Stomach (tissue), 9 donors: Measurements from ENCODE around the gene TTC39B. TPM values are rescaled to one million over a fixed set of nuclear protein-coding genes. Genes with fewer than 3 reads are reported as not detected.
A peak's percentile ranks its signal among the peaks of the same experiment; 100 is the strongest.

Experiments used
- DNase-seq, 2 donors: peaks; one replicate each; pipeline versions ENCODE4 v3.0.0 to v3.0.0-alpha.2; 2013 to 2019
- H3K27ac ChIP-seq, 5 donors: fragments of 200-600 bp in 4 of 5; sonication (generic) in 4 of 5; one replicate each; pipeline ENCODE4 v1.5.1; 2013 to 2019; ENCODE audit warnings: mild to moderate bottlenecking in 1 of 5, moderate library complexity in 1 of 5
- H3K27me3 ChIP-seq, 3 donors: fragments of 200-600 bp; sonication (generic); one replicate each; pipeline ENCODE4 v1.5.1; 2017 to 2019; ENCODE audit warnings: mixed run types in 1 of 3
- H3K36me3 ChIP-seq, 4 donors: fragments of 200-600 bp; sonication (generic); 1 replicate in 3 of 4; 2 replicates in 1 of 4; pipeline ENCODE4 v1.5.1; 2016 to 2019
- H3K4me1 ChIP-seq, 4 donors: fragments of 200-600 bp; sonication (generic); one replicate each; pipeline ENCODE4 v1.5.1; 2016 to 2019
- H3K4me3 ChIP-seq, 4 donors: fragments of 200-600 bp; sonication (generic) in 3 of 4; one replicate each; pipeline ENCODE4 v1.5.1; 2016 to 2019; ENCODE audit warnings: mild to moderate bottlenecking in 1 of 4
- H3K9me3 ChIP-seq, 4 donors: fragments of 200-600 bp; sonication (generic); one replicate each; pipeline ENCODE4 v1.5.1; 2016 to 2019
- CTCF ChIP-seq, 7 experiments: fragments of 450-650 bp in 4 of 7; fragments of 200-600 bp in 3 of 7; sonication (generic) in 3 of 7; IDR thresholded peaks; one replicate each; pipeline ENCODE4 v1.5.1; 2016 to 2019; ENCODE audit warnings: antibody characterized with exemption in 7 of 7, control low read depth in 2 of 7, mild to moderate bottlenecking in 1 of 7
- EP300 ChIP-seq: sonication (generic); formaldehyde crosslinking; IDR thresholded peaks from one replicate; pipeline ENCODE4 v1.6.1; 2017; ENCODE audit warnings: antibody characterized with exemption
- POLR2A ChIP-seq, 4 donors: fragments of 450-650 bp; IDR thresholded peaks; one replicate each; pipeline ENCODE4 v1.6.1; 2016; ENCODE audit warnings: antibody characterized with exemption in 4 of 4, control low read depth in 2 of 4, mild to moderate bottlenecking in 1 of 4, moderate library complexity in 1 of 4
- POLR2AphosphoS5 ChIP-seq, 3 donors: sonication (generic); formaldehyde crosslinking; IDR thresholded peaks; one replicate each; pipeline ENCODE4 v1.6.1; 2016; ENCODE audit warnings: antibody characterized with exemption in 3 of 3
- WGBS, 5 donors: extraction: QIAGEN DNeasy Blood & Tissue Kit in 3 of 5; methylation state at CpG; one replicate each; pipeline versions ENCODE4 v1.1.5 to v1.1.7; 2013 to 2018; 5-methylcytosine and 5-hydroxymethylcytosine counted together
- intact Hi-C: fragments of 100-400 bp; cut with DNase I; formaldehyde crosslinking; loops from one replicate; pipeline ENCODE4 v1.15.1; 2023; ENCODE audit warnings: low total_unique reads
- polyA plus RNA-seq, 3 donors: library from polyadenylated mRNA; stranded (reverse); fragments of 200-250 nt; gene quantifications; one replicate each; pipeline ENCODE4 v1.2.3, GENCODE V29; 2013
- total RNA-seq, 5 donors: library from RNA; depleted of rRNA; stranded (reverse); fragments of >200 nt; gene quantifications; one replicate each; pipeline versions ENCODE4 v1.1.0 to v1.2.3, GENCODE V29; 2014 to 2016
- donor health status: healthy with polysubstance abuse.
- donor health status: Bipolar disorder and iron deficiency.
- donor health status: healthy.

Gene TTC39B
- total and polyA plus RNA-seq, 8 donors, result 2.0 to 35.4 (median 6.6) TPM

GRCh38 chr9:15306068-15306756 is 804 bp downstream of the TTC39B start:
- Histone ChIP-seq H3K27ac (peak overlapping the region; percentile 91 to 97 (median 93)), H3K36me3 (peaks cover 0 to under 1% (median 0%) of the 10 kb centered on the region in 4 donors), H3K4me1 (peaks cover 10 to 36% (median 21%) of the 10 kb centered on the region in 4 donors), H3K9me3 (no peaks in the 10 kb centered on the region), H3K4me3 (peak overlapping the region; percentile 84 to 95 (median 92)), H3K27me3 (no peaks in the 10 kb centered on the region)
- intact Hi-C loops, result loop anchor here (10.0 kb wide), 1 partner anchor 119 kb away; the partner anchor contains the start of gene SNAPC3
- TF ChIP-seq EP300, result no peak
- TF ChIP-seq POLR2A (IDR thresholded peaks at IDR 0.05), result no peak
- TF ChIP-seq CTCF (IDR thresholded peaks at IDR 0.05), result no peak
- TF ChIP-seq POLR2AphosphoS5 (IDR thresholded peaks at IDR 0.05), result peak in 1 of 3 donors; percentile 30
- 1 to 3% (median 2%) methylated on average over 32 of the region's 32 CpGs for WGBS, 5 donors
- peak; percentile 83 to 88 for DNase-seq

- Histone ChIP-seq H3K4me3 (peak overlapping the region; percentile 84 to 95 (median 92)), H3K27ac (peak overlapping the region; percentile 91 to 97 (median 93)), H3K4me1 (peaks cover 10 to 37% (median 21%) of the 10 kb centered on the region in 4 donors), H3K36me3 (peaks cover 0 to 3% (median 0%) of the 10 kb centered on the region in 4 donors), H3K27me3 (no peaks in the 10 kb centered on the region), H3K9me3 (no peaks in the 10 kb centered on the region)
- no peak for TF ChIP-seq CTCF (IDR thresholded peaks at IDR 0.05)
- TF ChIP-seq EP300, result no peak
- TF ChIP-seq POLR2AphosphoS5 (IDR thresholded peaks at IDR 0.05), result no peak
- TF ChIP-seq POLR2A (IDR thresholded peaks at IDR 0.05), result no peak
- DNase-seq, result no peak
- 57 to 71% (median 64%) methylated on average over 4 of the region's 4 CpGs for WGBS, 5 donors
- intact Hi-C loops, result loop anchor here (10.0 kb wide), 1 partner anchor 119 kb away; the partner anchor contains the start of gene SNAPC3
Observed at GRCh38 chr9:15305470-15305869, 1.5 kb downstream of the TTC39B start.

DNA sequence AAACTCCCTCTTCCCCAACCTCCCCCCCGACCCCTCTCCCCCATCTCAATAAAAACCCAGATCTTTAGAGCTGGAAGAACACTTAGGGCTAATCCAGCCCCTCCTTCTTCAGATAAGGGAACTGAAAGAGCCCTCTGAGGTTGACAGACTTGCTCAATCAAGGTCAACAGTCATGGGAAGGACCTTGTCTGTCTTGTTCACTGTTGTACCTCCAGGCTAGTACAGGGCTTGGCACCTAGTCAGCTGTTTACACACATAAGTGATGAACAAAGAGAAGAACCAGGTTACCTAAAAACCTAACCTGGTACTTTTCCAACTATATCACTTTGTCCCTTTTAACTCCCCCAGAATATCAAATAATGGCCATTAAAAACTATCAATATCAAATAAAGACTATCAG is 2.4 kb downstream of the TTC39B start:
- Histone ChIP-seq H3K27me3 (no peaks in the 10 kb centered on the region), H3K9me3 (no peaks in the 10 kb centered on the region), H3K27ac (no peak overlapping the region), H3K4me3 (no peak overlapping the region), H3K4me1 (peaks cover 10 to 35% (median 21%) of the 10 kb centered on the region in 4 donors), H3K36me3 (peaks cover 0 to 3% (median 0%) of the 10 kb centered on the region in 4 donors)
- WGBS, 5 donors, result 86 to 98% (median 96%) methylated on average over 1 of the region's 1 CpG
- TF ChIP-seq EP300 (no peak), CTCF (IDR thresholded peaks at IDR 0.05) (no peak), POLR2AphosphoS5 (IDR thresholded peaks at IDR 0.05) (no peak), POLR2A (IDR thresholded peaks at IDR 0.05) (no peak)
- intact Hi-C loops, result loop anchor here (10.0 kb wide), 1 partner anchor 120 kb away; the partner anchor contains the start of gene SNAPC3
- DNase-seq, result no peak

- Histone ChIP-seq H3K9me3 (no peaks in the 10 kb centered on the region), H3K4me3 (no peak overlapping the region), H3K4me1 (peaks cover 23 to 39% (median 27%) of the 10 kb centered on the region in 4 donors), H3K36me3 (peaks cover 0 to 6% (median 1%) of the 10 kb centered on the region in 4 donors), H3K27me3 (no peaks in the 10 kb centered on the region), H3K27ac (peak overlapping the region in 3 of 5 donors; percentile 16 to 50 (median 27))
- WGBS, 5 donors, result 68 to 93% (median 83%) methylated on average over 1 of the region's 1 CpG
- intact Hi-C loops, result loop anchor here (10.0 kb wide), 1 partner anchor 125 kb away; the partner anchor contains the start of gene SNAPC3
- no peak for TF ChIP-seq POLR2A (IDR thresholded peaks at IDR 0.05)
- TF ChIP-seq CTCF (IDR thresholded peaks at IDR 0.05), result no peak
- TF ChIP-seq POLR2AphosphoS5 (IDR thresholded peaks at IDR 0.05), result no peak
- no peak for TF ChIP-seq EP300
- DNase-seq, result no peak
Observed at GRCh38 chr9:15300218-15300617, 6.8 kb downstream of the TTC39B start.
